Thoracic aorta (tissue), 2 donors: ENCODE results near the gene MX1. TPM values are rescaled to one million over a fixed set of nuclear protein-coding genes. Genes with fewer than 3 reads are reported as not detected.

Source experiments
- ATAC-seq: fragments of 150-250 bp; one replicate; pipeline ENCODE4 v1.8.0; 2017; ENCODE audit warnings: low read depth; ENCODE audit not compliant: insufficient number of reproducible peaks, low FRiP score
- DNase-seq: peaks from one replicate; pipeline ENCODE4 v3.0.0-alpha.2; 2020; ENCODE audit warnings: low spot score
- H3K27ac ChIP-seq, 2 donors: fragments of 200-600 bp; sonication (generic); 1 replicate in 1 of 2; 2 replicates in 1 of 2; pipeline ENCODE4 v1.5.1; 2016; ENCODE audit warnings: mild to moderate bottlenecking in 2 of 2, moderate library complexity in 2 of 2
- H3K27me3 ChIP-seq: fragments of 200-600 bp; sonication (generic); replicated peaks from 2 replicates; pipeline ENCODE4 v1.6.0; 2016; ENCODE audit warnings: mild to moderate bottlenecking; ENCODE audit not compliant: insufficient read depth
- H3K36me3 ChIP-seq: fragments of 200-600 bp; sonication (generic); one replicate; pipeline ENCODE4 v1.5.1; 2016
- H3K4me1 ChIP-seq, 2 donors: fragments of 200-600 bp; sonication (generic); 1 replicate in 1 of 2; 2 replicates in 1 of 2; pipeline versions ENCODE4 v1.5.1 to v1.6.0; 2016; ENCODE audit warnings: low read depth in 2 of 2, mild to moderate bottlenecking in 1 of 2; ENCODE audit not compliant: control insufficient read depth in 1 of 2
- H3K4me3 ChIP-seq: fragments of 200-600 bp; sonication (generic); 2 replicates; pipeline ENCODE4 v1.5.1; 2016; ENCODE audit warnings: mild to moderate bottlenecking
- H3K9me3 ChIP-seq: fragments of 200-600 bp; sonication (generic); 2 replicates; pipeline ENCODE4 v1.5.1; 2016
- CTCF ChIP-seq: fragments of 200-600 bp; sonication (generic); IDR thresholded peaks from one replicate; pipeline ENCODE4 v1.5.1; 2019; ENCODE audit warnings: antibody characterized with exemption
- total RNA-seq, 2 donors: library from RNA; depleted of rRNA; stranded (reverse); fragments of >200 nt; gene quantifications; one replicate each; pipeline versions ENCODE4 v1.1.0 to v1.2.3, GENCODE V29; 2016

The MX1 gene
- total RNA-seq, 2 donors from 2014 or later = 60.0 to 79.9 TPM

GRCh38 chr21:41483973-41484372, 57.9 kb downstream of the MX1 start:
- Histone ChIP-seq H3K9me3 (no peaks in the 10 kb centered on the region), H3K27ac (no peak overlapping the region), H3K27me3 (no peaks in the 10 kb centered on the region), H3K36me3 (no peaks in the 10 kb centered on the region), H3K4me1 (peaks cover 4 to 13% of the 10 kb centered on the region in 2 donors), H3K4me3 (no peak overlapping the region)
- no peak for DNase-seq
- no peak for TF ChIP-seq CTCF
- ATAC-seq = no peak

GRCh38 chr21:41487082-41487481, 61.0 kb downstream of the MX1 start:
- Histone ChIP-seq H3K9me3 (no peaks in the 10 kb centered on the region), H3K4me1 (peaks cover 4 to 13% of the 10 kb centered on the region in 2 donors), H3K27ac (peak overlapping the region in 1 of 2 donors; percentile 86), H3K4me3 (no peak overlapping the region), H3K36me3 (no peaks in the 10 kb centered on the region), H3K27me3 (no peaks in the 10 kb centered on the region)
- DNase-seq (no peak), ATAC-seq (no peak)
- no peak for TF ChIP-seq CTCF

- H3K9me3 ChIP-seq = no peaks in the 10 kb centered on the region
- peaks cover 4 to 13% of the 10 kb centered on the region in 2 donors for H3K4me1 ChIP-seq
- DNase-seq = no peak
- no peaks in the 10 kb centered on the region for H3K36me3 ChIP-seq
- H3K27ac ChIP-seq = no peak overlapping the region
- TF ChIP-seq CTCF = no peak
- ATAC-seq = no peak
- no peak overlapping the region for H3K4me3 ChIP-seq
- no peaks in the 10 kb centered on the region for H3K27me3 ChIP-seq
Observed at GRCh38 chr21:41488080-41488479, 62.0 kb downstream of the MX1 start.

GRCh38 chr21:41489329-41489728, 63.3 kb downstream of the MX1 start:
- Histone ChIP-seq H3K27me3 (no peaks in the 10 kb centered on the region), H3K4me1 (peaks cover 4 to 13% of the 10 kb centered on the region in 2 donors), H3K9me3 (no peaks in the 10 kb centered on the region), H3K36me3 (no peaks in the 10 kb centered on the region), H3K27ac (no peak overlapping the region), H3K4me3 (no peak overlapping the region)
- DNase-seq = no peak
- no peak for TF ChIP-seq CTCF
- no peak for ATAC-seq

- Histone ChIP-seq H3K36me3 (no peaks in the 10 kb centered on the region), H3K4me3 (no peak overlapping the region), H3K4me1 (peaks cover 4 to 13% of the 10 kb centered on the region in 2 donors), H3K27me3 (no peaks in the 10 kb centered on the region), H3K9me3 (no peaks in the 10 kb centered on the region), H3K27ac (no peak overlapping the region)
- DNase-seq (no peak), ATAC-seq (no peak)
- TF ChIP-seq CTCF = no peak
Observed at GRCh38 chr21:41490330-41490729, 64.3 kb downstream of the MX1 start.
